Astrocyte of the spinal cord (primary cell): Measurements from ENCODE around the gene PTPRN2.

Source experiments
- DNase-seq: peaks from one replicate; pipeline ENCODE4 v3.0.0; 2011; ENCODE audit warnings: low read depth, low spot score
- H3K4me3 ChIP-seq: 2 replicates; pipeline ENCODE4 v1.5.1; 2011; ENCODE audit warnings: low read depth, mild to moderate bottlenecking, low read length, moderate library complexity
- CTCF ChIP-seq: IDR thresholded peaks from 2 replicates; pipeline ENCODE4 v1.5.1; 2012; ENCODE audit warnings: low read depth, mild to moderate bottlenecking, low read length, inconsistent platforms
- in situ Hi-C: cut with HindIII; loops from 2 replicates; pipeline ENCODE4 v1.10.0; 2017; ENCODE audit warnings: low sequenced_read_pairs

The PTPRN2 gene

GRCh38 chr7:158282461-158283001 is 305.1 kb downstream of the PTPRN2 start:
- H3K4me3 ChIP-seq, result no peak overlapping the region
- in situ Hi-C loops, result no loop called here
- TF ChIP-seq CTCF, result no peak
- no peak for DNase-seq

GRCh38 chr7:158281441-158281840 is 306.2 kb downstream of the PTPRN2 start:
- in situ Hi-C loops, result no loop called here
- no peak for TF ChIP-seq CTCF
- no peak for DNase-seq
- no peak overlapping the region for H3K4me3 ChIP-seq

GRCh38 chr7:158280448-158281144 is 307.0 kb downstream of the PTPRN2 start:
- no peak for DNase-seq
- no peak for TF ChIP-seq CTCF
- no peak overlapping the region for H3K4me3 ChIP-seq
- in situ Hi-C loops, result no loop called here

- DNase-seq, result no peak
- no peak overlapping the region for H3K4me3 ChIP-seq
- no peak for TF ChIP-seq CTCF
- in situ Hi-C loops, result no loop called here
Observed at GRCh38 chr7:158279539-158280447, 307.8 kb downstream of the PTPRN2 start.

- TF ChIP-seq CTCF, result no peak
- H3K4me3 ChIP-seq, result no peak overlapping the region
- no peak for DNase-seq
- in situ Hi-C loops, result no loop called here
Observed at GRCh38 chr7:158278745-158279320, 308.8 kb downstream of the PTPRN2 start.
